ENCODE results near the gene XRN2. TPM values are rescaled to one million over a fixed set of nuclear protein-coding genes. Genes with fewer than 3 reads are reported as not detected.

Gene XRN2
- total and polyA plus RNA-seq, 4 donors: 20.9 to 40.3 (median 25.2) TPM

GRCh38 chr20:21398109-21399004 is 95.2 kb downstream of the XRN2 start:
- 22% methylated on average over 10 of the region's 10 CpGs for WGBS
- peaks cover 2 to 19% (median 14%) of the 10 kb centered on the region in 4 donors for H3K4me1 ChIP-seq (ENCODE audit: control insufficient read depth in 4 of 4, insufficient read depth in 4 of 4, low read length in 3 of 4)
- no peak overlapping the region for H3K9ac ChIP-seq (ENCODE audit: low read depth in 1 of 2, low read length in 2 of 2)
- peaks cover 2 to 32% (median 14%) of the 10 kb centered on the region in 4 donors for H3K27me3 ChIP-seq (ENCODE audit: control insufficient read depth in 4 of 4, insufficient read depth in 4 of 4, low read length in 3 of 4)
- H3K4me3 ChIP-seq (ENCODE audit: low read depth in 1 of 3, low read length in 3 of 3): no peak overlapping the region
- no peak for DNase-seq (ENCODE audit: low spot score)
- no peak overlapping the region for H3K27ac ChIP-seq (ENCODE audit: low read depth in 1 of 2, low read length in 2 of 2)
- TF ChIP-seq FOXA1 (IDR thresholded peaks at IDR 0.05) (no peak), MAX (IDR thresholded peaks at IDR 0.05) (no peak), YY1 (IDR thresholded peaks at IDR 0.05) (no peak), CTCF (IDR thresholded peaks at IDR 0.05; ENCODE audit: low read depth, low read length, missing input control) (no peak), HNF4G (IDR thresholded peaks at IDR 0.05) (no peak), JUND (IDR thresholded peaks at IDR 0.05) (no peak), TAF1 (conservative IDR thresholded peaks at IDR 0.05) (no peak), NR2F2 (IDR thresholded peaks at IDR 0.05) (no peak), RAD21 (IDR thresholded peaks at IDR 0.05) (no peak), SP1 (IDR thresholded peaks at IDR 0.05) (no peak), REST (IDR thresholded peaks at IDR 0.05) (no peak), RXRA (IDR thresholded peaks at IDR 0.05) (no peak), GABPA (IDR thresholded peaks at IDR 0.05 in 1 of 2, conservative IDR thresholded peaks at IDR 0.05 in 1 of 2) (no peak), HNF4A (conservative IDR thresholded peaks at IDR 0.05) (no peak), FOXA2 (IDR thresholded peaks at IDR 0.05) (no peak), EGR1 (IDR thresholded peaks at IDR 0.05; ENCODE audit: low read depth in 2 of 2) (no peak)
- TF ChIP-seq, protein P1, sequence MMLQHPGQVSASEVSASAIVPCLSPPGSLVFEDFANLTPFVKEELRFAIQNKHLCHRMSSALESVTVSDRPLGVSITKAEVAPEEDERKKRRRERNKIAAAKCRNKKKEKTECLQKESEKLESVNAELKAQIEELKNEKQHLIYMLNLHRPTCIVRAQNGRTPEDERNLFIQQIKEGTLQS (IDR thresholded peaks at IDR 0.05): no peak
- TF ChIP-seq, protein P2, sequence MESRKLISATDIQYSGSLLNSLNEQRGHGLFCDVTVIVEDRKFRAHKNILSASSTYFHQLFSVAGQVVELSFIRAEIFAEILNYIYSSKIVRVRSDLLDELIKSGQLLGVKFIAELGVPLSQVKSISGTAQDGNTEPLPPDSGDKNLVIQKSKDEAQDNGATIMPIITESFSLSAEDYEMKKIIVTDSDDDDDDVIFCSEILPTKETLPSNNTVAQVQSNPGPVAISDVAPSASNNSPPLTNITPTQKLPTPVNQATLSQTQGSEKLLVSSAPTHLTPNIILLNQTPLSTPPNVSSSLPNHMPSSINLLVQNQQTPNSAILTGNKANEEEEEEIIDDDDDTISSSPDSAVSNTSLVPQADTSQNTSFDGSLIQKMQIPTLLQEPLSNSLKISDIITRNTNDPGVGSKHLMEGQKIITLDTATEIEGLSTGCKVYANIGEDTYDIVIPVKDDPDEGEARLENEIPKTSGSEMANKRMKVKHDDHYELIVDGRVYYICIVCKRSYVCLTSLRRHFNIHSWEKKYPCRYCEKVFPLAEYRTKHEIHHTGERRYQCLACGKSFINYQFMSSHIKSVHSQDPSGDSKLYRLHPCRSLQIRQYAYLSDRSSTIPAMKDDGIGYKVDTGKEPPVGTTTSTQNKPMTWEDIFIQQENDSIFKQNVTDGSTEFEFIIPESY (IDR thresholded peaks at IDR 0.05): no peak
- no peaks in the 10 kb centered on the region for H3K36me3 ChIP-seq (ENCODE audit: control insufficient read depth in 4 of 4, insufficient read depth in 3 of 4, low read depth in 1 of 4, low read length in 3 of 4)
- H3K9me3 ChIP-seq (ENCODE audit: control insufficient read depth in 4 of 4, low read length in 3 of 4): peaks cover 0 to 16% (median 0%) of the 10 kb centered on the region in 4 donors

Measured in liver (tissue), 9 donors.